Body of pancreas (tissue), 4 donors: ENCODE measurements around the gene XPO1. TPM values are rescaled to one million over a fixed set of nuclear protein-coding genes. Genes with fewer than 3 reads are reported as not detected.
A peak's percentile ranks its signal among the peaks of the same experiment; 100 is the strongest.

Experiments used
- ATAC-seq: fragments of 150-250 bp; one replicate; pipeline ENCODE4 v1.9.1; 2016
- DNase-seq, 4 donors: peaks; one replicate each; pipeline ENCODE4 v3.0.0-alpha.2; 2019
- H3K27ac ChIP-seq, 4 donors: fragments of 200-600 bp; sonication (generic); 1 replicate in 3 of 4; 2 replicates in 1 of 4; pipeline versions ENCODE4 v1.5.1 to v1.6.1; 2016 to 2019; ENCODE audit warnings: mild to moderate bottlenecking in 1 of 4, mixed read lengths in 1 of 4, moderate library complexity in 1 of 4
- H3K27me3 ChIP-seq, 2 donors: fragments of 200-600 bp; sonication (generic); one replicate each; pipeline ENCODE4 v1.6.0; 2016; ENCODE audit warnings: mild to moderate bottlenecking in 1 of 2
- H3K36me3 ChIP-seq, 2 donors: fragments of 200-600 bp; sonication (generic); replicated peaks in 1 of 2; 2 replicates each; pipeline ENCODE4 v1.5.1; 2016; ENCODE audit warnings: low read depth in 2 of 2; ENCODE audit not compliant: insufficient read depth in 1 of 2
- H3K4me1 ChIP-seq: fragments of 200-600 bp; sonication (generic); one replicate; pipeline ENCODE4 v1.6.0; 2016
- H3K4me3 ChIP-seq, 2 donors: fragments of 200-600 bp; sonication (generic); 1 replicate in 1 of 2; 2 replicates in 1 of 2; pipeline ENCODE4 v1.5.1; 2016 to 2019
- H3K9me3 ChIP-seq, 3 donors: fragments of 200-600 bp; sonication (generic); 1 replicate in 2 of 3; 2 replicates in 1 of 3; pipeline ENCODE4 v1.5.1; 2016
- POLR2A ChIP-seq, 3 donors: fragments of 450-650 bp; IDR thresholded peaks; one replicate each; pipeline ENCODE4 v1.6.1; 2016; ENCODE audit warnings: antibody characterized with exemption in 3 of 3, mild to moderate bottlenecking in 2 of 3
- WGBS, 2 donors: methylation state at CpG; one replicate each; pipeline ENCODE4 v1.1.5; 2017; 5-methylcytosine and 5-hydroxymethylcytosine counted together
- intact Hi-C: fragments of 100-400 bp; cut with DNase I; formaldehyde crosslinking; loops from one replicate; pipeline ENCODE4 v1.15.1; 2023
- total RNA-seq, 2 donors: library from RNA; depleted of rRNA; stranded (reverse); fragments of >200 nt; gene quantifications; one replicate each; pipeline ENCODE4 v1.1.0, GENCODE V29; 2016
- TF ChIP-seq, protein P1 (sequence below), 7 experiments: fragments of 450-650 bp in 4 of 7; fragments of 200-600 bp in 3 of 7; sonication (generic) in 3 of 7; IDR thresholded peaks; one replicate each; pipeline ENCODE4 v1.5.1; 2016 to 2019; ENCODE audit warnings: antibody characterized with exemption in 7 of 7

XPO1 gene
- total RNA-seq, 2 donors from 2014 or later = 55.7 to 70.0 TPM

DNA sequence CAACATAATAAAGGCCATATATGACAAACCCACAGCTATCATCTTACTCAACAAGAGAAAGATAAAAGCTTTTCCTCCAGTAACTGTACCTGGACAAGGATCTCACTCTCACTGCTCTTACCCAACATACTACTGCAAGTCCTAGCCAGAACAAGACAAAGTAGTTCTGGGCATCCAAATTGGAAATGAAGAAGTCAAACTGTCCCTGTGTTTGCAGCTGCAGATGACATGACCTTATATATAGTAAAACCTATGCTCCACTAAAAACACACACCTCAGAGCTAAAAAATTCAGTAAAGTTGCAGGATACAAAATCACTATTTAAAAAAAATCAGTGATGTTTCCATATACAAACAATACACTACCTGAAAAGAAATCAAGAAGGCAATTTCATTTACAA is 99.5 kb downstream of the XPO1 start:
- Histone ChIP-seq H3K4me3 (no peak overlapping the region), H3K4me1 (peaks cover 44% of the 10 kb centered on the region), H3K36me3 (no peaks in the 10 kb centered on the region), H3K9me3 (no peaks in the 10 kb centered on the region), H3K27ac (no peak overlapping the region), H3K27me3 (no peaks in the 10 kb centered on the region)
- ATAC-seq (no peak), DNase-seq (no peak)
- no peak for TF ChIP-seq POLR2A (IDR thresholded peaks at IDR 0.05)
- TF ChIP-seq, protein P1, sequence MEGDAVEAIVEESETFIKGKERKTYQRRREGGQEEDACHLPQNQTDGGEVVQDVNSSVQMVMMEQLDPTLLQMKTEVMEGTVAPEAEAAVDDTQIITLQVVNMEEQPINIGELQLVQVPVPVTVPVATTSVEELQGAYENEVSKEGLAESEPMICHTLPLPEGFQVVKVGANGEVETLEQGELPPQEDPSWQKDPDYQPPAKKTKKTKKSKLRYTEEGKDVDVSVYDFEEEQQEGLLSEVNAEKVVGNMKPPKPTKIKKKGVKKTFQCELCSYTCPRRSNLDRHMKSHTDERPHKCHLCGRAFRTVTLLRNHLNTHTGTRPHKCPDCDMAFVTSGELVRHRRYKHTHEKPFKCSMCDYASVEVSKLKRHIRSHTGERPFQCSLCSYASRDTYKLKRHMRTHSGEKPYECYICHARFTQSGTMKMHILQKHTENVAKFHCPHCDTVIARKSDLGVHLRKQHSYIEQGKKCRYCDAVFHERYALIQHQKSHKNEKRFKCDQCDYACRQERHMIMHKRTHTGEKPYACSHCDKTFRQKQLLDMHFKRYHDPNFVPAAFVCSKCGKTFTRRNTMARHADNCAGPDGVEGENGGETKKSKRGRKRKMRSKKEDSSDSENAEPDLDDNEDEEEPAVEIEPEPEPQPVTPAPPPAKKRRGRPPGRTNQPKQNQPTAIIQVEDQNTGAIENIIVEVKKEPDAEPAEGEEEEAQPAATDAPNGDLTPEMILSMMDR (IDR thresholded peaks at IDR 0.05) = no peak
- intact Hi-C loops = no loop called here

DNA sequence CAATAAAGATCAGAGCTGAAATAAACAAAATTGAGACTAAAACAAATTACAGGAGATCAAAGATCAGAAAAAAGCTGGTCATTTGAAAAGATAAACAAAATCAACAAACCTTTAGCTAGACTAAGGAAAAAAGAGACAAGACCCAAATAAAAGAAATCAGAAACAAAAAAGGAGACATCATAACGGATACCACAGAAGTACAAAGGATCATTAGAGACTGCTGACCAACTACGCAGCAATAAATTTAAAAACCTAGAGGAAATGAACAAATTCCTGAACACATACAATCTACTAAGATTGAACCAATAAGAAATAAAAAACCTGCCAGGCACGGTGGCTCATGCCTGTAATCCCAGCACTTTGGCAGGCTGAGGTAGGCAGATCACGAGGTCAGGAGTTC is 101.0 kb downstream of the XPO1 start:
- H3K27me3 ChIP-seq = no peaks in the 10 kb centered on the region
- H3K9me3 ChIP-seq = no peaks in the 10 kb centered on the region
- TF ChIP-seq, protein P1 (IDR thresholded peaks at IDR 0.05) = no peak
- no peak for TF ChIP-seq POLR2A (IDR thresholded peaks at IDR 0.05)
- peaks cover 49% of the 10 kb centered on the region for H3K4me1 ChIP-seq
- WGBS, 2 donors = 85 to 88% methylated on average over 4 of the region's 4 CpGs
- no peak for DNase-seq
- intact Hi-C loops = no loop called here
- ATAC-seq = no peak
- H3K36me3 ChIP-seq = no peaks in the 10 kb centered on the region
- no peak overlapping the region for H3K4me3 ChIP-seq
- H3K27ac ChIP-seq = no peak overlapping the region

DNA sequence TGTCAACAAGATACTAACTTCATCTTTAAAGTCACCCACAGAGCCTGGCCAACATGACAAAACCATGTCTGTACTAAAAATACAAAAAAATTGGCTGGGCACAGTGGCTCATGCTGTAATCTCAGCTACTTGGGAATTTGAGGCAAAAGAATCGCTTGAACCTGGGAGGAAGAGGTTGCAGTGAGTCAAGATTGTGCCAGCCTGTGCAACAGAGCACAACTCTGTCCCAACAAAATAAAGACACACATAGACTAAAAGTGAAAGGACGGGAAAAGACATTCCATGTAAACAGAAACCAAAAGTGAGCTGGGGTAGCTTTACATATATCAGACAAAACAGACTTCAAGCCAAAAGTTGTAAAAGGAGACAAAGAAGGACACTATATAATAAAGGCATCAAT is 102.1 kb downstream of the XPO1 start:
- 75 to 83% methylated on average over 2 of the region's 2 CpGs for WGBS, 2 donors
- intact Hi-C loops = no loop called here
- DNase-seq (no peak), ATAC-seq (no peak)
- TF ChIP-seq, protein P1 (IDR thresholded peaks at IDR 0.05) = no peak
- TF ChIP-seq POLR2A (IDR thresholded peaks at IDR 0.05) = no peak
- Histone ChIP-seq H3K4me3 (no peak overlapping the region), H3K4me1 (peaks cover 44% of the 10 kb centered on the region), H3K9me3 (no peaks in the 10 kb centered on the region), H3K36me3 (no peaks in the 10 kb centered on the region), H3K27ac (no peak overlapping the region), H3K27me3 (no peaks in the 10 kb centered on the region)

DNA sequence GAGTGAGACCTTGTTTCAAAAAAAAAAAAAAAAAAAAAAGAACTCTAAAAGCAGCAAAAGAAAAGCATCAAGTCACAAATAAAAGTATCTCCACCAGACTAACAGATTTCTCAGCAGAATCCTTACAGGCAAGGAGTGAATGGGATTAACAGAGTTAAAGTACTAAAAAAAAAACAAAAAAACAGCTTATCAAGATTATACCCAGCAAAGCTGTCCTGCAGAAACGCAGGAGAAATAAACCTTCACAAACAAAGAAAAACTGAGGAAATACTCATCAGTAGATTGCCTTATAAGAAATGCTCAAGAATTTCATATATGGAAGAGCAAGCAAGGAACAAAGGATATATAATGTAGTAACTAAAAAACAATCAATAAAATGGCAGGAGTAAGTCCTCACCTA is 102.9 kb downstream of the XPO1 start:
- DNase-seq = no peak
- no peak for ATAC-seq
- no peaks in the 10 kb centered on the region for H3K36me3 ChIP-seq
- no peaks in the 10 kb centered on the region for H3K9me3 ChIP-seq
- no peaks in the 10 kb centered on the region for H3K27me3 ChIP-seq
- no peak overlapping the region for H3K27ac ChIP-seq
- intact Hi-C loops = no loop called here
- TF ChIP-seq, protein P1 (IDR thresholded peaks at IDR 0.05) = no peak
- TF ChIP-seq POLR2A (IDR thresholded peaks at IDR 0.05) = no peak
- no peak overlapping the region for H3K4me3 ChIP-seq
- 55 to 69% methylated on average over 1 of the region's 1 CpG for WGBS, 2 donors
- H3K4me1 ChIP-seq = peaks cover 44% of the 10 kb centered on the region

DNA sequence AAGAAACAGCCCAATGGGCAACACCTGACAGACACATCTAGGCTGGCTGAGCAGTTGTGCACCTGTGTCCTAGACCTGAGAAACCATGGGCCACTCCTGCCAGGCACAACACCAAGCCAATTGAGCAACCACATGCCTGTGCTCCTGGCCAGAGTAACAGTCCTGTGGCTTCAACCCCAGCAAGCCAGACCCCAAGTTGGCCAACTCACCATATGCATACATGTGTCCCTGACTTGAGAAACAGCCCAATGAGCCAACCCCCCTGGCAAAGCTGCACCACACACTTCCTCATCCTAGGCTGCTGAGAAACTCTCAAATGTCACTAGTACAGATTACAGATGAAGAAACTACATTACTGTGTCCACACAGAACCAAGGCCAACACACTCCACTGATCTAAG is 103.8 kb downstream of the XPO1 start:
- no peak overlapping the region for H3K27ac ChIP-seq
- no peak for TF ChIP-seq POLR2A (IDR thresholded peaks at IDR 0.05)
- TF ChIP-seq, protein P1 (IDR thresholded peaks at IDR 0.05) = no peak
- no peak overlapping the region for H3K4me3 ChIP-seq
- intact Hi-C loops = no loop called here
- H3K36me3 ChIP-seq = no peaks in the 10 kb centered on the region
- peaks cover 34% of the 10 kb centered on the region for H3K4me1 ChIP-seq
- peak; percentile 30 to 59 (median 34) for DNase-seq
- no peaks in the 10 kb centered on the region for H3K9me3 ChIP-seq
- H3K27me3 ChIP-seq = no peaks in the 10 kb centered on the region
- ATAC-seq = peak; percentile 59
